NCI-H2196 treated with DMSO at 0.1 percent for 48 hours (cell line): ENCODE measurements around the gene RAPGEF6.
A peak's percentile ranks its signal among the peaks of the same experiment; 100 is the strongest.
"Not testable (repeated sequence)": the region's sequence is repeated elsewhere in the genome, so short reads cannot be mapped to it uniquely, and the experiment has no call there.

Source experiments
- DNase-seq: peaks from one replicate; lab custom pipeline; 2025; ENCODE audit not compliant: unreplicated experiment; lab: John Stamatoyannopoulos, UW

RAPGEF6 gene

DNA sequence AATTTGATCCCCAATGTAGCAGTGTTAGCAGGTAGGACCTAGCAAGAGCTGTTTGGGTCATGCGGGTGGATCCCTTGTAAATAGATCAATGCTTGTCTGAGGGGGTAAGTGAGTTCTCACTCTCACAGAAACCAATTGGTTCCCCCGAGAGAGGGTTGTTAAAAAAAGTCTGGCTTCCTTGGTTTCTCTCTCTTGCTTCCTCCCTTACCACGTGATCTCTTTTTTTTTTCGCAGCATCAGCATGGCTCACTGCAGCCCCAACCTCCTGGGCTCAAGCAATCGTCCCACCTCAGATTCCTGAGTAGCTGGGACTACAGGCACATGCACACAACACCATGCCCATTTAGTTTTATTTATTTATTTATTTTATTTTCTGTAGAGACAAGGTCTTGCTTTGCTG, 26.4 kb downstream of the RAPGEF6 start:
- no peak for DNase-seq

DNA sequence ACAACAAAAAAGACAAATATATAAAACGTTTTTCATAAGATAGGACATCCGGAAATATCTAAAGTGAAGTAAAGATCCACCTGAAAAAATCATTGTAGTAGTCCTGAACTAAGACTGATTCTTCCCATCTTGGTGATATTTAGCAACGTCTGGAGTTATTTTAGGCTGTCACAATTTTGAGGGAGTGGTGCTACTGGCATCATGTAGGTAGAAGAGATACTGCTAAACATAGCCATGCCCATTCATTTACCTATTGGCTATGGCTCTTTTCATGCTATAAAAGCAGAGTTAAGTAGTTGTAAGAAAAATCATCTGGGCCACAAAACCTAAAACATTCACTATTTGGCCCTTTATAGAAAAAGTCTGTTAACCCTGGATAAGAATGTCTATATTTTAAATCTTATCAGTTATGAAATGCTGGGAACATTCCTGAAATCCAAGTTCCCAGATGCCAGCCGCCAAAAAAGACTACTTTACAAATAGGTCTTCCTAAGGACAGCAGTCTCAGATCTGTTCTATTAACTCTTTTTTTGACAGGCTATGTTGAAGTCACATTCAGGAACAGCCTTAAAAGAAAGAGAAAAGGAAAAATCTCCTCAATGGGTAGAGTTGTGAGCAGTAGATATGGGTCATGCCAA, 27.0 kb downstream of the RAPGEF6 start:
- DNase-seq, result no peak

DNA sequence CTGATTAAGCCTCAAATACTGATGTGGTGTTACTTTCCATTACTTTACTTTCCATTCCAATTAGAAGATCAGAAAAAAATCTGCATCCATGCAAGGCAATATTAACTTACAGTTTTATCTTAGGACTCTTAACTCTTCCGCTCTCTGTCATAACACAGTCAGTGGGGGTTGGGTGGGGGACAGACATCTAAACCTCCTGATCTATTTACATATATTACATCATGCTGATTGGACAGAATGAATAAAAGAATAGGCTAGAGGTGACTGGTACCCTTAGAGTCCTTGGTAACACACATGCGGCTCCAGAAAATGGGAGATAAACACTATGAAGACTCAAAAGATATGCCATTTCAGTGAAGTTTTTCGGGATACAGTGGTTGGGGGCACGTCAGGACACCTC, 27.6 kb downstream of the RAPGEF6 start:
- DNase-seq, result no peak

DNA sequence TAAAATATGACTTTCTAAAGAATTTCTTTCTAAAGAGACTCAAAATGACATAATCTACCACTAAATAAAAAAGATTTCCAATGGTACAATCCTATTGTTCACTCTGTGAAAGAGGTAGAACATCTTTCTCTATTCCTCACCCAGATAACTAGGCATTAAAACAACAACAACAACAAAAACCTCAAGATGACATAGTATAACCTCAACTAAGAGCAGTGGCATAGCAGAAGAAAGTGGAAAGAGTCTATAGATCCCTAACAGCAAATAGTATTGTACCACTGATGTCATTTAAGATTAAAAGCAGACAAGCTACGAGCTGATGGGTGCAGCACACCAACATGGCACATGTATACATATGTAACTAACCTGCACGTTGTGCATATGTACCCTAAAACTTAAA, 29.9 kb downstream of the RAPGEF6 start:
- no peak for DNase-seq

DNA sequence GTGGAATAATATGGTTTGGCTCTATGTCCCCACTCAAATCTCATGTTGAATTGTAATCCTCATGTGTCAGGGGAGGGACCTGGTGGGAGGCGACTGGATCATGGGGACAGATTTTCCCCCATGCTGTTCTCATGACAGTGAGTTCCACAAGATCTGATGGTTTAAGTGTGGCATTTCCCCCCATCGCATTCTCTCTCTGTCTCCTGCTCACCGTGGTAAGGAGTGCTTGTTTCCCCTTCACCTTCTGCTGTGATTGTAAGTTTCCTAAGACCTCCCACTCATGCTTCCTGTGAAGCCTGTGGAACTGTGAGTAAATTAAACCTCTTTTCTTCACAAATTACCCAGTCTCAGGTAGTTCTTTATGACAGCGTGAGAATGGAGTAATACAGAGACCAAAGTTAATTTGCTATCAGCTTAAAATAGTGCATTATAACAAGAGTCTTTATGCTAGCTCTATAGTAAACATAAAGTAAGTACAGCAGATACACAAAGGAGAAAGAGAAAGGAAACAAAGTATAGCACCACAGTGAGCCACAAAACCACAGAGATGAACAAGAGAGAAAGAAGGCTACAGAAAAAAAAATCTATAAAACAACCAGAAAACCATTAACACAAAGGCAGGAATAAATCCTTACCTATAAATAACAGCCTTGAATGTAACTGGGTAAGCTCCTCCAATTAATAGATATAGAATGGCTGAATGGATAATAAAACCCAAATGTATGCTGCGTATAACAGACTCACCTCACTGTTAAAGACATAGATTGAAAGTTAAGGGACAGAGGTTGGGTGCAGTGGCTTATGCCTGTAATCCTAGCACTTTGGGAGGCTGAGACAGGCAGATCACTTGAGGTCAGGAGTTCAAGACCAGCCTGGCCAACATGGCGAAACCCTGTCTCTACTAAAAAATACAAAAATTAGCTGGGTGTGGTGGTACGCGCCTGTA, 39.7 kb downstream of the RAPGEF6 start:
- no peak for DNase-seq

DNA sequence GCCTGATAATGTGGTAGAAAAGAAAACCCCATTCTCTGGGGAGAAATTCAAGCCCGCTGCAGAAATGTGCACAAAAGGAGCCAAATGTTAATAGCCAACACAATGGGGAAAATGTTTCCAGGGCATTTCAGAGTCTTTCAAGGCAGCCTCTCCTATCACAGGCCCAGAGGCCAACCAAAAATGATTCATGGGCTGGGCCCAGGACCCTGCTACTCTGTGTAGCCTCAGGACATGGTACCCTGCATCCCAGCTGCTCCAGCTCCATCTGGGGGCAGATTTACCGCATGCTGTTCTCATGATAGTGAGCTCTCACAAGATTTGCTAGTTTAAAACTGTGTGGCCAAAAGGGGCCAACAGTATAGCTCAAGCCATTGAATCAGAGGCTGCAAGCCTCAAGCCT, 41.1 kb downstream of the RAPGEF6 start:
- DNase-seq, result no peak

DNA sequence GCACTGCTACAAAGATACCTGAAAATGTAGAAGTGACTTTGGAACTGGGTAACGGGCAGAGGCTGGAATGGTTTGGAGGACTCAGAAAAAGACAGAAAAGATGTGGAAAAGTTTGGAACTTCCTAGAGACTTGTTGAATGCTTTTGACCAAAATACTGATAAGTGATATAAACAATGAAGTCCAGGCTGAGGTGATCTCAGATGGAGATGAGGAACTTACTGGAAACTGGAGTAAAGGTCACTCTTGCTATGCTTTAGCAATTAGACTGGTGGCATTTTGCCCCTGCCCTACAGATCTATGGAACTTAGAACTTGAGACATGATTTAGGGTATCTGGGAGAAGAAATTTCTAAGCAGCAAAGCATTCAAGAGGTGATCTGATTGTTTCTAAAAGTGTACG, 41.6 kb downstream of the RAPGEF6 start:
- not testable (repeated sequence) for DNase-seq

DNA sequence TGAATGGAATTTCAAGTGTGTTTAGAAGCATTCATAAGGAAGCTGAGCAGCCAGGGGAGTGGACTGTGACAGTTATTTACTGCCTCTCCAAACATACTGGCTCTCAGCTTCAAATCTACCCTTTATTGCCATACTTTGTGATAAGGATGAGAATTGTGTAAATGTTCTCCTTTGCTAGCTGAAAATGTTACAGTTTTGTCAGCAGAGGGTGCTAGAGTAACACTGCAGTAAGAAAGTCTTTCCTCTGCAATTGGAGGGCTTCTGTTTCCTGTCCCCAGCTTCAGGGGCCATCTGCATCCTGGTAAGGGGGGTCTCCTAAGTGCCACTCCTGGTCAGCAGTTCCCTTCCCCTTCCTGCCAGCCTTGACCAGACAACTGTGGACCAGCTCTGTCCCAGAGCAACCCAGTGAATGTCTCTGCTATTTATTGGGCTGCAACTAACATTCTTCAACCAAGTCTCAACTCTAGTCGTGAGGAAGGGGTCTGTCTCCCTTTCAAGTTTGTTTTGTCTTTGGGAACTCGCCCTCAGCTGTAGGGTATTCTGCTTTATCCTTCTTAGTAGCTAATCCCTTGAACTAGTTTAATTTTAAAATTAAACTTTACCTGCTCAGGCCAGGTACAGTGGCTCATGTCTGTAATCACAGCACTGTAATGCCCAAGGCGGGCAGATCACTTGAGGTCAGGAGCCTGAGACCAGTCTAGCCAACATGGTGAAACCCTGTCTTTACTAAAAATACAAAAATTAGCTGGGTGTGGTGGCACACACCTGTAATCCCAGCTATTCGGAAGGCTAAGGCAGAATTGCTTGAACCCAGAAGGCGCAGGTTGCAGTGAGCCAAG, 45.3 kb downstream of the RAPGEF6 start:
- peak; percentile 30 for DNase-seq

DNA sequence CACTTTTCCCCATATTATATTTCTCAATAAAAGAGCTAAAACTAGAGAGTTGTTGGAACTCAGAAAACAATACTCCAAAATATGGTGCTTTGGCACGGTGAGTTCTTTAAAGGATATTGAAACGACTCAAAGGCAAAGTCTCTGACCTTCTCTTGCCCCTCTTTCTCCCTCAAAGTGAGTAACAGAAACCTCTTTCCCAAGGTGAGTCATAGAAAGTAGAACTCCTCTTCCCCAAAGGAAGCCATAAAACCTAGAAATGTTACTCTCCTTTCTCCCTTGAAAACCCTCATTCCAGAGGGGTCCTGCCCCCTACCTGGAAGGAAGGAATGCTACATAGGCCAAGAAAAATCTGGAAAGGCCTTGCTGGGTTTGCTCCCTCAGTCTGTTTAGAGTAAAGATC, 47.5 kb downstream of the RAPGEF6 start:
- DNase-seq, result no peak

DNA sequence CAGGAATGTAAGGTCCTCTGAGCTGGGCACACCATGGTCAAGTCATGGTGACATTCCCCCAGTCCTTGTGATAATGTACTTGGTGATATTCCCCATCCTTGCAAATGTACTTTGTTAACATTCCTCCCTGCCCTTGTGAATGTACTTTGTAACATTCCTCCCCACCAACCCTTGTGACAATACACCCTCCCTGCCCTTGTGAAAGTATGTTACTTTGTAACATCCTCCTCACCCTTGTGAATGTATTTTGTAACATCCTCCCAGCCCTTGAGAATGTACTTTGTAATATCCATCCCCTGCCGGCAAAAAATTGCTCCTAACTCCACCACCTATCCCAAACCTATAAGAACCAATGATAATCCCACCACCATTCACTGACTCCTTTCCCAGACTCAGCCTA, 53.3 kb downstream of the RAPGEF6 start:
- no peak for DNase-seq

DNA sequence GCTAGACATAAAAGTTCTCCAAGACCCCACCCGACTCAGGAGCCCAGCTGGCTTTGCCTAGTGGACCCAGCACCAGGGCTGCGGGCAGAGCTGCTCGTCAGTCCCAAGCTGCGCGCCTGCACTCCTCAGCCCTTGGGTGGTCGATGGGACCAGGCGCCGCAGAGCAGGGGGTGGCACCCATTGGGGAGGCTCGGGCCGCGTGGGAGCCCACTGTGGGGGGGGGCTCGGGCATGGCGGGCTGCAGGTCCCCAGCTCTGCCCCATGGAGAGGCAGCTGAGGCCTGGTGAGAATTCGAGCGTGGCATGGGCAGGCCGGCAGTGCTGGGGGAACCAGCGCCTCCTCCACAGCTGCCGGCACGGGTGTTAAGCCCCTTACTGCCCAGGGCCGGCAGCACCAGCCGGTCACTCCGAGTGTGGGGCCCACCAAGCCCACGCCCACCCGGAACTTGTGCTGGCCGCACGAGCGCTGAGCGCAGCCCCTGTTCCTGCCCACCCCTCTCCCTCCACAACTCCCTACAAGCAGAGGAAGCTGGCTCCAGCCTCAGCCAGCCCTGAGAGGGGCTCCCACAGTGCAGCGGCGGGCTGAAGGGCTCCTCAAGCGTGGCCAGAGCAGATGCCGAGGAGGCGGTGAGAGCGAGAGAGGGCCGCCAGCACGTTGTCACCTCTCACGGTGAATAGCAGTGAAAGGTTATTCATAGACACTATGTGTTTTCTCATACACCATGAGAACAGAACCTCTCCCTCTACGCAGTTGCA, 54.9 kb downstream of the RAPGEF6 start:
- DNase-seq, result no peak

DNA sequence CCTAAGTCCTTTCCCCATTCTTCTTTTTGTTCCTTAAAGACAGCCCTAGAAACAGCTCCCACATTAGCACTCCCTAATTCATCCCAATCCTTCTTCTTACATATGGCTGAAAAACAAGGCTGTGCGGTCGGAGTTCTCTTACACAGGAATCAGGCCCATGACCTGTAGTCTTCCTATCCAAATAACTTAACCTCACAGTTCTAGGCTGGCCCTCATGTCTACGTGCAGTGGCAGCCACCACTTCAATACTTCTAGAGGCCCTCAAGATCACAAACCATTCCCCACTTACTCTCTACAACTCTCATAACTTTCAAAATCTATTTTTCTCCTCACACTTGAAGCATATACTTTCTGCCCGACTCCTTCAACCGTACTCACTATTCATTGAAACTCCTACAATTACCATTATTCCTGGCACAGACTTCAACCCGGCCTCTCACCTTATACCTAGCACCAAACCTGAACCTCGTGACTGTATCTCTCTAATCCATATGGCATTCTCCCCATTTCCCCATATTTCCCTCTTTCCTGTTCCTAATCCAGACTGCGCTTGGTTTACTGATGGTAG, 59.3 kb downstream of the RAPGEF6 start:
- no peak for DNase-seq

DNA sequence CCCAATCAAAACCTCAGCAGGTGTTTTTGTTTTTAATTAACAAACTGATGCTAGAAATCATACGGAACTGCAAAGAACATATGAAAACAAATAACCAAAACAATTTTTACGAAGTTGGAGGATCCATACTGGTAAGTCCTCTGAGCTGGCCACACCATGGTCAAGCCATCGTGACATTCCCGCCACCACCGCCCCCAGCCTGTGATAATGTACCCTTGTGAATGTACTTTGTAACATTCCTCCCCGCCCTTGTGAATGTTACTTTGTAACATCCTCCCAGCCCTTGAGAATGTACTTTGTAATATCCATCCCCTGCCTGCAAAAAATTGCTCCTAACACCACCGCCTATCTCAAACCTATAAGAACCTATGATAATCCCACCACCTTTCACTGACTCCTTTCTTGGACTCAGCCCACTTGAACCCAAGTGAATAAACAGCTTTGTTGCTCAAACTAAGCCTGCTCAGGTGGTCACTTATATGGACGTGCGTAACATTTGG, 63.3 kb downstream of the RAPGEF6 start:
- DNase-seq, result no peak

DNA sequence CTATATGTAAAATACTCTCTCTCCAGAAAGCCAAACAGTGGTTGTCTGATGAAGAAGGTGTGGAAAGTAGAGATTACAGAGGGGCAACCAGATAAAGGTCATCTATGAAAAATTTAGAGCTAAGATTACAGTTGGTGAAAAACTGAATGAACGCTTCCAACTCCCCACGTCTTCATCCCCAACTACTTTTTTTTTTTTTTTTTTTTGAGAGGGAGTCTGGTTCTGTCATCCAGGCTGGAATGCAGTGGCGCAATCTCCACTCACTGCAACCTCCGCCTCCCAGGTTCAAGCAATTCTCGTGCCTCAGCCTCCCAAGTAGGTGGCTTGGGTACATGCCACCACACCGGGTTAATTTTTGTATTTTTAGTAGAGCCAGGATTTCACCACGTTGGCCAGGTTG, 64.3 kb downstream of the RAPGEF6 start:
- no peak for DNase-seq

DNA sequence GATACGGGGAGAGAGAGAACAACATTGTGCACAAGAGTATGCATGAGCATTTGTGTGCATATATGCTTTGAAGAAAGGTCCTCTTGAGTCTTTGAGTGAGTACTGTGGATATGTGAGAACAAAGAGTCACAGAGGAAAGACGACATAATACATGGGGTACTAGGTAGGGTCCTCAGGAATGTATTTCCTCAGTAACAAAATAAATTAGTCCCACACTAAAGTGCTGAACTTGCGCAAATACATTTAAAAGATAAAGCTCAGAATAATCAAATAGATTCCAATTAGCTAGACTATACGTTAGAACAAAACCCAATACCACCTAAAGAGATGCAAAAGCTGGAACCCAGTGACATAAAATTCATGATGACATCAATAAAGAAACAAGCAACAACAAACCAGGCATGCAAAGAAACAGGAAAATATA, 70.8 kb downstream of the RAPGEF6 start:
- no peak for DNase-seq

DNA sequence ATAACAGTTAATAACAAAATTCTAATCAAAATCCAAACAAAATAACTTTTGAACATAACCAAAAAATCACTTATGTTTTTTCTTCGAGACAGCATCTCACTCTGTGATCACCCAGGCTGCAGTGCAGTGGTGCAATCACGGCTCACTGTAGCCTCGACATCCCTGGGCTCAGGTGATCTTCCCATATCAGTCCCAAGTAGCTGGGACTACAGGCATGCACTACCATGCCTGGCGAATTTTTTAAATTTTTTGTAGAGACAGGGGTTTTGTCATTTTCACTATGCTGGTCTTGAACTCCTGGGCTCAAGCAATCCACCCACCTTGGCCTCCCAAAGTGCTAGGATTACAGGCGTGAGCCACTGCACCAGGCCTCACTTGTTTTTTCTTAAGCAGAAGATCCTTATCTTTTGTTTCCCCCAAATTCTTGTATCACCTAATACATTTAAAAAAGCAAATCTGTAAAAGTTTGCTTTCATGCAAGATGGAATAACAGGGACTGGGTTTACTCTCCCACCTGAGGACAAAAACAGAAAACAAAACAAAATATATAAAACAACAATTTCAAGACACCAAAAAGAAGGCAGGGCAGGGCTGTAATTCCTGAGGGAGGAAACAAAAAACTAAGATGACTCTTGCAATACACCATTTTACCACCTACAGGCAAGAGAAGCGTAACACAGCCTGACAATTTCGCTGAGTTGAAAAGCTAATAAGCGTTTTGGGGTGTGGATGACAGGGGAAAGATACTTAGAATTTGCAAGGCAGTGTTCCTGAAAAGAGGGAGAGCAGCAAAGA, 71.4 kb downstream of the RAPGEF6 start:
- no peak for DNase-seq

DNA sequence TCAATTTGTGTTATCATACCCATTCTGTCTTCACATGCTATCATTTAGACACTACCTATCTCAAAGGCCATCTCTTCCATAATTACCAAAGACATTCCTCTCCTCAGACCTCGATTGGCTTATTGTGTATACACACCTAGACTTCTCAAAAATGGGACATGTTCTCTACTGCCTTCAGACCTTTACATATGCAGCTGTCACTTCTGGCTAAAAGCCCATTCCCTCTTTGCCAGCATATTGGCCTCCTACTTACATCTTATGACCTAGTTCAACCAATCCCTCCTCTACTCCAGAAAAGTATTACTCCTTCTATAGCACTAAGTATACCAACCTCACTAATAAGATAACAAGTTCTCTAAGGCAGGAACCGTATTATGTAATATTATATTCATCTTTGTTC, 84.4 kb downstream of the RAPGEF6 start:
- DNase-seq, result no peak

DNA sequence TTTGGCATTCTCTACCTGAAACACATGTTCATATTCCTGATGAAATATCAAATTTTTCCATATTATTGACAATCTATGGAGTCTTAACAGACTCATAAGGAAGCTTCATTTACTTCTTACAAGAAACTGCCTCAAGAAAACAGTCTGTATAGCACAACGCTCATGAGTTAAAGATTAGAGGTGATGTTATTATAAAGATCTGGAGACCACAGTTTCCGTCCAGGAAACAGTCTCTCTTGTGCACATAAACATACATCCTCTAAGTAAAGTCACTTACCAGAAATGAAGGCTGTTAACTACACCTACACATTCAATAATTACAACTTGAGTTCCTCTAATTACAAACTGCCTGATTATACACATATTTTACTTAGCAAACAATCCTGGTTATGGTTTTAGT, 86.9 kb downstream of the RAPGEF6 start:
- DNase-seq, result no peak

DNA sequence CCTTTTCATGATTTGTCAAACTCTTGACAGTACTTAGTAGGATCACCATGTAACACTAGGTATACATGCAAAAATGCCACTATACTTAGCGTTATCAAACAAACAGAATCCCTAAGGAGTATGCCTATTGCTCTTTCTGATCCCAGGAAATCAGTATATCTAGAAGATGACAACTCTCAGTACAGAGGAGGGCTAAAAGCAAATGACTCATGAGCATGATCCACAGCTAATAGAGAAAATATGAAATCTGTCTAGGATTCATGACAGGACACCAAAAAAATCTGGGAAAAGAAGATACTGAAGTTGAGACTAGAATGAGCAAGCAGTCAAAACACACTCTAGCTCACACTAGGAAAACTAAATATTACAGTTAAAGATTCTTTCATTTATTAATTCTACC, 89.2 kb downstream of the RAPGEF6 start:
- DNase-seq, result no peak

DNA sequence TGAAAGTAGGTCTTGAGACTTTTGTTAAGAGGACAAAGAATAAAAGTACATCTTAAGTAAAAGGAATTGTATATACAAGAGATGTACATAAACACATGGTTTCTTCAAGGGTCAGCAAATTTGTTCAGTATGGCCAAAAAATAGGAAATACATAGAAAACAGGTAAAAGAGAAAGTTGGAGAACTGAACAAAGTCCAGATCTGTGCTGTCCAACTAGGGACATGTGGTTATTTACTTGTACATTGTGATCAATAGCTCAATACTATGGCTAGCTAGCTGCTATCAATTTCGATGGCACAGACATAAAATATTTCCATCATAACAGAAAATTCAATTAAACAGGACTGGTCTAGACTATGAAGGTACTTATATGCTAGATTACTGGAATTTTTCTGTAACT, 92.3 kb downstream of the RAPGEF6 start:
- DNase-seq, result no peak
